HCT116 (cell line): ENCODE results near the gene SMAD2. TPM values are rescaled to one million over a fixed set of nuclear protein-coding genes. Genes with fewer than 3 reads are reported as not detected.

Source experiments
- ATAC-seq: fragments of 200-7000 bp; cut with Tn5 transposase; 2 replicates; pipeline ENCODE4 v1.9.1; 2020; ENCODE audit warnings: mild to moderate bottlenecking, moderate library complexity
- BruUV-seq: library from RNA; stranded (reverse); fragments of 400-500 nt; replicated peaks from 2 replicates; lab custom pipeline; 2021; lab: Mats Ljungman, UMichigan
- CTCF ChIA-PET: fragments of 300-600 bp; sonication (Branson Sonifier 250); formaldehyde crosslinking; loops from one replicate; lab custom pipeline; 2021; ENCODE audit warnings: antibody characterized with exemption; lab: Charles Lee
- POLR2A ChIA-PET: fragments of 300-600, 350-600 bp; sonication (Branson Sonifier 250); formaldehyde crosslinking; loops from one replicate; lab custom pipeline; 2021; ENCODE audit warnings: antibody characterized with exemption; lab: Charles Lee
- RAD21 ChIA-PET, 2 experiments: fragments of 300-600 bp; sonication (Branson Sonifier 250); formaldehyde crosslinking; loops; one replicate each; lab custom pipeline; 2023; ENCODE audit warnings: low total read pairs in 2 of 2; ENCODE audit not compliant: uncharacterized antibody in 2 of 2, unreplicated experiment in 2 of 2, low non-redundant PET in 1 of 2; lab: Charles Lee
- DNase-seq: peaks from one replicate; pipeline ENCODE4 v3.0.0-alpha.2; 2010; ENCODE audit warnings: low read depth, low spot score
- H2AFZ ChIP-seq: fragments of 200-600 bp; shearing (Covaris generic), sonication (generic); 2 replicates; pipeline ENCODE4 v1.6.1; 2017; ENCODE audit warnings: low read depth, mixed run types, mixed read lengths, antibody characterized with exemption, low read length; ENCODE audit not compliant: poor library complexity, severe bottlenecking
- H3K27ac ChIP-seq: 2 replicates; pipeline ENCODE4 v1.5.1; 2012; ENCODE audit warnings: low read depth, low read length
- H3K27me3 ChIP-seq: fragments of 200-600 bp; sonication (generic); 2 replicates; pipeline ENCODE4 v1.6.1; 2016; ENCODE audit warnings: mixed run types, low read length, mixed read lengths; ENCODE audit not compliant: insufficient read depth
- H3K36me3 ChIP-seq, 2 experiments: fragments of 200-500 bp in 1 of 2; fragments of 200-600 bp in 1 of 2; sonication (Bioruptor generic) in 1 of 2; sonication (generic) in 1 of 2; 2 replicates each; pipeline versions ENCODE4 v1.5.1 to v1.6.1; 2014 to 2016; ENCODE audit warnings: low read length in 2 of 2, inconsistent platforms in 1 of 2, mixed read lengths in 1 of 2, mixed run types in 1 of 2; ENCODE audit not compliant: insufficient read depth in 2 of 2, control insufficient read depth in 1 of 2
- H3K4me1 ChIP-seq, 2 experiments: fragments of 200-600 bp in 1 of 2; sonication (generic) in 1 of 2; 2 replicates each; pipeline versions ENCODE4 v1.5.1 to v1.6.1; 2012 to 2017; ENCODE audit warnings: low read length in 2 of 2, inconsistent platforms in 1 of 2, mild to moderate bottlenecking in 1 of 2, mixed read lengths in 1 of 2, mixed run types in 1 of 2, moderate library complexity in 1 of 2; ENCODE audit not compliant: insufficient read depth in 2 of 2, control insufficient read depth in 1 of 2
- H3K4me2 ChIP-seq: fragments of 200-600 bp; sonication (generic); 2 replicates; pipeline ENCODE4 v1.6.1; 2017; ENCODE audit warnings: mixed run types, low read length, mixed read lengths
- H3K4me3 ChIP-seq, 2 experiments: fragments of 200-600 bp in 1 of 2; sonication (generic) in 1 of 2; replicated peaks in 1 of 2; 2 replicates each; pipeline ENCODE4 v1.5.1; 2011 to 2016; ENCODE audit warnings: low read length in 2 of 2, control low read depth in 1 of 2, low read depth in 1 of 2, mild to moderate bottlenecking in 1 of 2, mixed read lengths in 1 of 2, mixed run types in 1 of 2
- H3K79me2 ChIP-seq: fragments of 200-600 bp; sonication (generic); 2 replicates; pipeline ENCODE4 v1.6.1; 2017; ENCODE audit warnings: mild to moderate bottlenecking, mixed run types, low read length, moderate library complexity, mixed read lengths; ENCODE audit not compliant: insufficient read depth
- H3K9ac ChIP-seq: fragments of 200-600 bp; sonication (generic); 2 replicates; pipeline ENCODE4 v1.6.1; 2016; ENCODE audit warnings: low read length, mixed read lengths
- H3K9me2 ChIP-seq: fragments of 200-600 bp; sonication (generic), shearing (Covaris generic); 2 replicates; pipeline ENCODE4 v1.6.1; 2017; ENCODE audit warnings: mixed run types, mild to moderate bottlenecking, moderate library complexity; ENCODE audit not compliant: insufficient read depth
- H3K9me3 ChIP-seq, 2 experiments: fragments of 200-500 bp in 1 of 2; fragments of 200-600 bp in 1 of 2; sonication (Bioruptor generic) in 1 of 2; sonication (generic) in 1 of 2; 2 replicates each; pipeline ENCODE4 v1.6.1; 2014 to 2017; ENCODE audit warnings: low read length in 2 of 2, mixed read lengths in 2 of 2, inconsistent platforms in 1 of 2, low read depth in 1 of 2, mild to moderate bottlenecking in 1 of 2, mixed run types in 1 of 2, moderate library complexity in 1 of 2; ENCODE audit not compliant: control insufficient read depth in 1 of 2, insufficient read depth in 1 of 2
- H4K20me1 ChIP-seq: fragments of 200-600 bp; sonication (generic), shearing (Covaris generic); 2 replicates; pipeline ENCODE4 v1.6.1; 2017; ENCODE audit warnings: mixed run types, mild to moderate bottlenecking, moderate library complexity; ENCODE audit not compliant: insufficient read depth
- ATF3 ChIP-seq: IDR thresholded peaks from 2 replicates; pipeline ENCODE4 v1.6.1; 2012
- CBX3 ChIP-seq: IDR thresholded peaks from 2 replicates; pipeline ENCODE4 v1.6.1; 2012; ENCODE audit warnings: low read depth
- CTCF ChIP-seq, 3 experiments: fragments of 200-600 bp in 1 of 3; sonication (generic) in 1 of 3; IDR thresholded peaks in 2 of 3; conservative IDR thresholded peaks in 1 of 3; 2 replicates each; pipeline ENCODE4 v1.5.1; 2012 to 2017; ENCODE audit warnings: low read depth in 2 of 3, low read length in 2 of 3, antibody characterized with exemption in 1 of 3, borderline replicate concordance in 1 of 3, control low read depth in 1 of 3, mild to moderate bottlenecking in 1 of 3, mixed read lengths in 1 of 3, mixed run types in 1 of 3, moderate library complexity in 1 of 3; ENCODE audit not compliant: insufficient read depth in 1 of 3
- EZH2 ChIP-seq: fragments of 200-600 bp; sonication (generic); IDR thresholded peaks from 2 replicates; pipeline ENCODE4 v1.6.1; 2017; ENCODE audit warnings: antibody characterized with exemption, mixed run types
- EZH2phosphoT487 ChIP-seq: fragments of 200-600 bp; IDR thresholded peaks from 2 replicates; pipeline ENCODE4 v1.6.1; 2018; ENCODE audit warnings: antibody characterized with exemption, borderline replicate concordance
- FOSL1 ChIP-seq: IDR thresholded peaks from 2 replicates; pipeline ENCODE4 v1.6.1; 2012; ENCODE audit warnings: low read depth
- JUND ChIP-seq: IDR thresholded peaks from 2 replicates; pipeline ENCODE4 v1.6.1; 2012
- MAX ChIP-seq: IDR thresholded peaks from 2 replicates; pipeline ENCODE4 v1.6.1; 2012
- POLR2A ChIP-seq: IDR thresholded peaks from 2 replicates; pipeline ENCODE4 v1.7.0; 2011; ENCODE audit warnings: borderline replicate concordance; ENCODE audit not compliant: insufficient read depth, insufficient read length; ENCODE audit errors: extremely low read depth
- POLR2AphosphoS5 ChIP-seq: IDR thresholded peaks from 2 replicates; pipeline ENCODE4 v1.6.1; 2011; ENCODE audit warnings: mild to moderate bottlenecking, low read depth, low read length, moderate library complexity
- RAD21 ChIP-seq: IDR thresholded peaks from 2 replicates; pipeline ENCODE4 v1.6.1; 2012; ENCODE audit warnings: low read depth, mild to moderate bottlenecking
- ZBTB33 ChIP-seq: IDR thresholded peaks from 2 replicates; pipeline ENCODE4 v1.6.1; 2011; ENCODE audit warnings: mild to moderate bottlenecking, low read length, moderate library complexity; ENCODE audit not compliant: insufficient replicate concordance; ENCODE audit errors: extremely low read depth
- ZNF274 ChIP-seq: fragments of 200-500 bp; sonication (Bioruptor generic); IDR thresholded peaks from 2 replicates; pipeline ENCODE4 v1.6.1; 2014; ENCODE audit warnings: mild to moderate bottlenecking, low read depth, low read length, inconsistent platforms
- intact Hi-C: fragments of 100-400 bp; cut with micrococcal nuclease; formaldehyde crosslinking; loops from 2 replicates; pipeline ENCODE4 v1.10.0; 2022
- total RNA-seq: library from RNA; stranded (reverse); gene quantifications from one replicate; pipeline ENCODE4 v1.2.1, GENCODE V29; 2021; ENCODE audit not compliant: unreplicated experiment

SMAD2 gene
- total RNA-seq, 1 experiment from 2014 or later = 130 TPM

- ChIA-PET POLR2A (no interaction called here), CTCF (no interaction called here)
- no peaks in the 10 kb centered on the region for H3K9me3 ChIP-seq
- H3K79me2 ChIP-seq = no peaks in the 10 kb centered on the region
- no TSS peak for BruUV-seq
- DNase-seq (no peak), ATAC-seq (no peak)
- no peak overlapping the region for H3K9ac ChIP-seq
- H3K27me3 ChIP-seq = no peaks in the 10 kb centered on the region
- no peak overlapping the region for H3K4me3 ChIP-seq
- H2AFZ ChIP-seq = no peak overlapping the region
- no peaks in the 10 kb centered on the region for H3K4me1 ChIP-seq
- TF ChIP-seq POLR2AphosphoS5 (no peak), POLR2A (no peak), MAX (no peak), CBX3 (no peak), RAD21 (no peak), EZH2phosphoT487 (no peak), JUND (no peak), ATF3 (no peak), ZNF274 (no peak), EZH2 (no peak), FOSL1 (no peak), CTCF (IDR thresholded peaks at IDR 0.05 in 2 of 3, conservative IDR thresholded peaks at IDR 0.05 in 1 of 3; ENCODE audit: borderline replicate concordance in 1 of 3, insufficient read depth in 1 of 3, low read depth in 2 of 3, low read length in 2 of 3) (no peak), ZBTB33 (no peak)
- TF ChIP-seq, all 23 proteins: peak for 0
- H3K4me2 ChIP-seq = no peak overlapping the region
- no peaks in the 10 kb centered on the region for H3K9me2 ChIP-seq
- intact Hi-C loops = no loop called here
- H3K36me3 ChIP-seq = peaks cover 21% of the 10 kb centered on the region in 2 experiments
- H4K20me1 ChIP-seq = no peaks in the 10 kb centered on the region
- no peak overlapping the region for H3K27ac ChIP-seq
- RAD21 ChIA-PET = no interaction called here
Measured at GRCh38 chr18:47842836-47843235, 87.6 kb downstream of the SMAD2 start.
